Fibroblast of lung (primary cell): ENCODE measurements around the gene KIF1C. TPM values are rescaled to one million over a fixed set of nuclear protein-coding genes. Genes with fewer than 3 reads are reported as not detected.

Experiments
- DNase-seq, 2 donors: peaks; one replicate each; pipeline versions ENCODE4 v3.0.0 to v3.0.0-alpha.2; 2010; ENCODE audit warnings: low read depth in 2 of 2
- H2AFZ ChIP-seq: 2 replicates; pipeline ENCODE4 v1.5.1; 2012; ENCODE audit warnings: low read length, control low read depth, inconsistent platforms
- H3K27ac ChIP-seq: 2 replicates; pipeline ENCODE4 v1.5.1; 2011; ENCODE audit warnings: low read length, control low read depth; ENCODE audit not compliant: insufficient read depth
- H3K27me3 ChIP-seq: 2 replicates; pipeline ENCODE4 v1.5.1; 2011; ENCODE audit warnings: mild to moderate bottlenecking, low read length; ENCODE audit not compliant: control insufficient read depth, insufficient read depth
- H3K36me3 ChIP-seq: 2 replicates; pipeline ENCODE4 v1.5.1; 2011; ENCODE audit warnings: low read length; ENCODE audit not compliant: control insufficient read depth, insufficient read depth
- H3K4me1 ChIP-seq: 2 replicates; pipeline ENCODE4 v1.5.1; 2011; ENCODE audit warnings: low read length; ENCODE audit not compliant: control insufficient read depth, insufficient read depth; ENCODE audit errors: extremely low read depth
- H3K4me2 ChIP-seq: 2 replicates; pipeline ENCODE4 v1.5.1; 2011; ENCODE audit warnings: low read length, control low read depth; ENCODE audit not compliant: insufficient read depth; ENCODE audit errors: extremely low read depth
- H3K4me3 ChIP-seq, 4 experiments: fragments of 200-600 bp in 1 of 4; sonication (generic) in 1 of 4; replicated peaks in 1 of 4; 2 replicates each; pipeline ENCODE4 v1.5.1; 2011 to 2016; ENCODE audit warnings: low read length in 4 of 4, low read depth in 3 of 4, mild to moderate bottlenecking in 3 of 4, control low read depth in 2 of 4, inconsistent platforms in 1 of 4, mixed read lengths in 1 of 4; ENCODE audit not compliant: insufficient read depth in 1 of 4; ENCODE audit errors: control extremely low read depth in 1 of 4
- H3K79me2 ChIP-seq: 2 replicates; pipeline ENCODE4 v1.5.1; 2012; ENCODE audit warnings: mild to moderate bottlenecking, low read length, inconsistent platforms; ENCODE audit not compliant: control insufficient read depth, insufficient read depth
- H3K9ac ChIP-seq: 2 replicates; pipeline ENCODE4 v1.5.1; 2011; ENCODE audit warnings: mild to moderate bottlenecking, low read length, control low read depth; ENCODE audit not compliant: insufficient read depth
- H3K9me3 ChIP-seq: 2 replicates; pipeline ENCODE4 v1.5.1; 2012; ENCODE audit warnings: low read depth, low read length; ENCODE audit not compliant: control insufficient read depth, insufficient read depth
- H4K20me1 ChIP-seq: 2 replicates; pipeline ENCODE4 v1.5.1; 2011; ENCODE audit warnings: low read length; ENCODE audit not compliant: control insufficient read depth, insufficient read depth; ENCODE audit errors: extremely low read depth
- EZH2 ChIP-seq: IDR thresholded peaks from 2 replicates; pipeline ENCODE4 v1.5.1; 2012; ENCODE audit warnings: low read length, control low read depth, mild to moderate bottlenecking; ENCODE audit errors: missing control alignments
- polyA plus RNA-seq, 2 donors: library from polyadenylated mRNA; depleted of rRNA in 1 of 2; stranded (reverse) in 1 of 2; unstranded in 1 of 2; fragments of >200 nt; gene quantifications; 2 replicates each; pipeline ENCODE4 v1.2.1, GENCODE V29; 2011 to 2012; ENCODE audit warnings: missing spikeins in 1 of 2
- total RNA-seq: library from RNA; depleted of rRNA; stranded (reverse); fragments of >200 nt; gene quantifications from 2 replicates; pipeline ENCODE4 v1.2.1, GENCODE V29; 2014
- TF ChIP-seq, protein P1 (sequence below), 2 donors: IDR thresholded peaks in 1 of 2; conservative IDR thresholded peaks in 1 of 2; 1 replicate in 1 of 2; 2 replicates in 1 of 2; pipeline ENCODE4 v1.5.1; 2011 to 2012; ENCODE audit warnings: low read length in 2 of 2, control low read depth in 1 of 2, inconsistent platforms in 1 of 2, low read depth in 1 of 2, mild to moderate bottlenecking in 1 of 2

Gene KIF1C
- total and polyA plus RNA-seq, 2 donors (not counting 1 experiment from before 2014, with no cell fraction given) = 70.5 to 86.0 TPM

DNA sequence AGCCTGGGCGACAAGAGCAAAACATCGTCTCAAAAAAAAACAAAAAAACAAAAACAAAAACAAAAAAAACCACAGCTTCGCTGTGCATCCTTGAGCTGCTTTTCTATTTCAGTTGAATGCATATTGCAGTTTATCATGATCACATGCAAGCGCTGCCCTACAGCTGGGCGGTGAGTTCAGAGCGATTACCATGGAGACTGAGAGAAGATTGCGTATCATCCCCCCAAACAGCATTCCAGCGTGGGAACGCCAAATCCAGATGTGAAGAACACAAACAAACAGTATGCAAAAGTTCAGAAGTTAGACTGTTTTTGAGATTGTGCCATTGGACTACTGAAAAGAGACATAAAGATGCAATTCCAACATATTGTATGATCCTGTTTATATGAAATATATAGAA, 52.5 kb downstream of the KIF1C start:
- no peak overlapping the region for H2AFZ ChIP-seq
- no peak overlapping the region for H3K4me3 ChIP-seq
- H3K9ac ChIP-seq = no peak overlapping the region
- no peaks in the 10 kb centered on the region for H3K9me3 ChIP-seq
- H3K36me3 ChIP-seq = no peaks in the 10 kb centered on the region
- H3K27me3 ChIP-seq = no peaks in the 10 kb centered on the region
- H3K27ac ChIP-seq = no peak overlapping the region
- peaks cover 4% of the 10 kb centered on the region for H3K4me1 ChIP-seq
- H4K20me1 ChIP-seq = no peaks in the 10 kb centered on the region
- peak in 1 of 2 donors; percentile 67 for DNase-seq
- H3K79me2 ChIP-seq = no peaks in the 10 kb centered on the region
- no peak overlapping the region for H3K4me2 ChIP-seq
- no peak for TF ChIP-seq EZH2
- TF ChIP-seq, protein P1, sequence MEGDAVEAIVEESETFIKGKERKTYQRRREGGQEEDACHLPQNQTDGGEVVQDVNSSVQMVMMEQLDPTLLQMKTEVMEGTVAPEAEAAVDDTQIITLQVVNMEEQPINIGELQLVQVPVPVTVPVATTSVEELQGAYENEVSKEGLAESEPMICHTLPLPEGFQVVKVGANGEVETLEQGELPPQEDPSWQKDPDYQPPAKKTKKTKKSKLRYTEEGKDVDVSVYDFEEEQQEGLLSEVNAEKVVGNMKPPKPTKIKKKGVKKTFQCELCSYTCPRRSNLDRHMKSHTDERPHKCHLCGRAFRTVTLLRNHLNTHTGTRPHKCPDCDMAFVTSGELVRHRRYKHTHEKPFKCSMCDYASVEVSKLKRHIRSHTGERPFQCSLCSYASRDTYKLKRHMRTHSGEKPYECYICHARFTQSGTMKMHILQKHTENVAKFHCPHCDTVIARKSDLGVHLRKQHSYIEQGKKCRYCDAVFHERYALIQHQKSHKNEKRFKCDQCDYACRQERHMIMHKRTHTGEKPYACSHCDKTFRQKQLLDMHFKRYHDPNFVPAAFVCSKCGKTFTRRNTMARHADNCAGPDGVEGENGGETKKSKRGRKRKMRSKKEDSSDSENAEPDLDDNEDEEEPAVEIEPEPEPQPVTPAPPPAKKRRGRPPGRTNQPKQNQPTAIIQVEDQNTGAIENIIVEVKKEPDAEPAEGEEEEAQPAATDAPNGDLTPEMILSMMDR (conservative IDR thresholded peaks at IDR 0.05 in 1 of 2, IDR thresholded peaks at IDR 0.05 in 1 of 2; ENCODE audit: low read depth in 1 of 2, low read length in 2 of 2) = no peak

DNA sequence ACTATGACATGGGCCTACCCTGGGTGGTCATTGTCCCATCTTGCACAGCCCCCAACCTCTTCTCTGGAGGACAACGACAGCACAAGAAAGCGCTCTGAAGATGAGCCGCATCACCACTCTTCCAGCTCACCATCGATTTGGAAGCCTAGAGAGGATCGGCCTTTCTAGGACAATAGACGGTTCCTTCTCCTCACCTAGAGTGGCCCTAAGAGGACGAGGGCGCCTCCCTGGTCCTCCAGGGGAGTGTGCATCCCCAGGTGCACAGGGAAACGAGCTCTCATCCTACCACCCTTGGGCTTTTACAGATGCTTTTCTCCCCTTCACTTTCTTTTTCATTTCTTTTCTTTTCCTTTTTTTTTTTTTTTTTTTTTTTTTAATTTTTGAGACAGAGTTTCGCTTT, 57.8 kb downstream of the KIF1C start:
- Histone ChIP-seq H3K4me2 (no peak overlapping the region), H3K27ac (no peak overlapping the region), H3K27me3 (no peaks in the 10 kb centered on the region), H4K20me1 (no peaks in the 10 kb centered on the region), H3K36me3 (no peaks in the 10 kb centered on the region), H3K4me3 (no peak overlapping the region), H3K9me3 (no peaks in the 10 kb centered on the region), H3K79me2 (no peaks in the 10 kb centered on the region), H2AFZ (no peak overlapping the region), H3K9ac (no peak overlapping the region), H3K4me1 (no peaks in the 10 kb centered on the region)
- DNase-seq = no peak
- no peak for TF ChIP-seq EZH2
- TF ChIP-seq, protein P1 (conservative IDR thresholded peaks at IDR 0.05 in 1 of 2, IDR thresholded peaks at IDR 0.05 in 1 of 2; ENCODE audit: low read depth in 1 of 2, low read length in 2 of 2) = no peak

DNA sequence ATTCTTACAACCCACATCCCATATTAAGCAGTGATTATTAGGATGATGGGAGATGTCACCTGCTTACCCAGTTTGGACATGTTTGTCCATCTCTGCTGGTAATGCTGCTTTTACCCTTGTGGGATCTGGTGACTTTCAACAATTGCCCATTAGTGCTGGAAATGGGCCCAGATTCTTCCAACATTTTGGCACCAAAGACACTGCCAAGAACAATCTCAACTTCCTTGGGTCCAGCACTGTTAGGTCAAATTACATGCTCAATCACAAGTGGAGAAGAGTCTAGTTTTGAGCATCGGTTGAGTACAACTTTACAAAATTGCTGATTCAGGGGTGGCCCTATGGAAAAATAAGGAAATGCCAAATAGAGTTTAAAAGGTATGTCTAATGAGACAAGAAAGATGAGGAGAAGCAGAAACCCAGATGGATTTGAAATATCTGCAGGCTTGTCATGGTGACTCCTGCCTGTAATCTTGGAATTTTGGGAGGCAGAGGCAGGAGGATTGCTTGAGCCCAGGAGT, 67.5 kb downstream of the KIF1C start:
- no peak overlapping the region for H3K9ac ChIP-seq
- no peaks in the 10 kb centered on the region for H3K36me3 ChIP-seq
- H3K4me3 ChIP-seq = no peak overlapping the region
- H3K27me3 ChIP-seq = no peaks in the 10 kb centered on the region
- H3K4me2 ChIP-seq = no peak overlapping the region
- H3K4me1 ChIP-seq = no peaks in the 10 kb centered on the region
- H3K9me3 ChIP-seq = no peaks in the 10 kb centered on the region
- peak in 1 of 2 donors; percentile 16 for DNase-seq
- TF ChIP-seq, protein P1 (conservative IDR thresholded peaks at IDR 0.05 in 1 of 2, IDR thresholded peaks at IDR 0.05 in 1 of 2; ENCODE audit: low read depth in 1 of 2, low read length in 2 of 2) = no peak
- no peak for TF ChIP-seq EZH2
- no peaks in the 10 kb centered on the region for H3K79me2 ChIP-seq
- no peaks in the 10 kb centered on the region for H4K20me1 ChIP-seq
- no peak overlapping the region for H2AFZ ChIP-seq
- no peak overlapping the region for H3K27ac ChIP-seq
